Mesodermal cell (in vitro differentiated cells): Measurements from ENCODE around the gene TTC28.

Experiments used
- H3K27ac ChIP-seq: 2 replicates; pipeline ENCODE4 v1.7.0; 2013; ENCODE audit warnings: mild to moderate bottlenecking, low read depth, low read length, moderate library complexity; ENCODE audit not compliant: severe bottlenecking
- H3K36me3 ChIP-seq: 2 replicates; pipeline ENCODE4 v1.7.1; 2013; ENCODE audit warnings: mild to moderate bottlenecking, low read length, moderate library complexity; ENCODE audit not compliant: control insufficient read depth, insufficient read depth
- H3K4me1 ChIP-seq: one replicate; pipeline ENCODE4 v1.7.1; 2013; ENCODE audit warnings: mild to moderate bottlenecking, low read length; ENCODE audit not compliant: insufficient read depth, control insufficient read depth, poor library complexity, severe bottlenecking
- H3K4me3 ChIP-seq: 2 replicates; pipeline ENCODE4 v1.7.0; 2013; ENCODE audit warnings: low read length, control low read depth, mild to moderate bottlenecking; ENCODE audit not compliant: insufficient read depth, poor library complexity, severe bottlenecking; ENCODE audit errors: extremely low read depth
- H3K9me3 ChIP-seq: 2 replicates; pipeline ENCODE4 v1.7.1; 2013; ENCODE audit warnings: mild to moderate bottlenecking, low read length, moderate library complexity; ENCODE audit not compliant: control insufficient read depth
- WGBS, 2 experiments: methylation state at CpG; one replicate each; pipeline ENCODE4 v1.1.5; 2013; ENCODE audit warnings: missing lambda C conversion rate in 2 of 2; ENCODE audit not compliant: insufficient coverage in 2 of 2; 5-methylcytosine and 5-hydroxymethylcytosine counted together

Gene TTC28

GRCh38 chr22:28442264-28442710, 237.4 kb downstream of the TTC28 start:
- 1 to 4% methylated on average over 17 to 19 of the region's 23 CpGs for WGBS, 2 experiments
- Histone ChIP-seq H3K4me3 (peak overlapping the region; percentile 53), H3K36me3 (no peaks in the 10 kb centered on the region), H3K9me3 (no peaks in the 10 kb centered on the region), H3K27ac (peak overlapping the region; percentile 77), H3K4me1 (no peaks in the 10 kb centered on the region)

GRCh38 chr22:28441720-28442263, 237.8 kb downstream of the TTC28 start:
- 29 to 32% methylated on average over 13 to 14 of the region's 16 CpGs for WGBS, 2 experiments
- peak overlapping the region; percentile 53 for H3K4me3 ChIP-seq
- H3K4me1 ChIP-seq = no peaks in the 10 kb centered on the region
- H3K9me3 ChIP-seq = no peaks in the 10 kb centered on the region
- peak overlapping the region; percentile 34 for H3K27ac ChIP-seq
- H3K36me3 ChIP-seq = no peaks in the 10 kb centered on the region

GRCh38 chr22:28440592-28441390, 238.8 kb downstream of the TTC28 start:
- H3K4me3 ChIP-seq = no peak overlapping the region
- no peaks in the 10 kb centered on the region for H3K36me3 ChIP-seq
- H3K9me3 ChIP-seq = no peaks in the 10 kb centered on the region
- WGBS, 2 experiments = 100% methylated on average over 1 to 2 of the region's 4 CpGs
- no peak overlapping the region for H3K27ac ChIP-seq
- H3K4me1 ChIP-seq = no peaks in the 10 kb centered on the region

GRCh38 chr22:28438183-28438768, 241.4 kb downstream of the TTC28 start:
- Histone ChIP-seq H3K9me3 (no peaks in the 10 kb centered on the region), H3K4me3 (no peak overlapping the region), H3K27ac (no peak overlapping the region), H3K4me1 (no peaks in the 10 kb centered on the region), H3K36me3 (no peaks in the 10 kb centered on the region)
- no CpG with 5 or more reads among the region's 1 CpG for WGBS, 2 experiments

- WGBS, 2 experiments = 100% methylated on average over 1 of the region's 3 CpGs; no CpG with 5 or more reads in 1 of the 2 experiments
- no peak overlapping the region for H3K4me3 ChIP-seq
These were observed 243.7 kb downstream of the TTC28 start for GRCh38 chr22:28435982-28436381.

GRCh38 chr22:28435140-28435768, 244.4 kb downstream of the TTC28 start:
- H3K9me3 ChIP-seq = no peaks in the 10 kb centered on the region
- H3K4me1 ChIP-seq = no peaks in the 10 kb centered on the region
- H3K4me3 ChIP-seq = no peak overlapping the region
- no peaks in the 10 kb centered on the region for H3K36me3 ChIP-seq
- H3K27ac ChIP-seq = no peak overlapping the region
- 91 to 95% methylated on average over 2 of the region's 2 CpGs for WGBS, 2 experiments

More at GRCh38 chr22:28435982-28436381, 243.7 kb downstream of the TTC28 start:
- H3K9me3 ChIP-seq = no peaks in the 10 kb centered on the region
- no peaks in the 10 kb centered on the region for H3K4me1 ChIP-seq
- no peaks in the 10 kb centered on the region for H3K36me3 ChIP-seq
- no peak overlapping the region for H3K27ac ChIP-seq

- Histone ChIP-seq H3K4me1 (peaks cover 12% of the 10 kb centered on the region), H3K27ac (no peak overlapping the region), H3K9me3 (no peaks in the 10 kb centered on the region), H3K36me3 (no peaks in the 10 kb centered on the region), H3K4me3 (no peak overlapping the region)
- 73 to 81% methylated on average over 2 of the region's 2 CpGs for WGBS, 2 experiments
These were observed 249.1 kb downstream of the TTC28 start for GRCh38 chr22:28430466-28431025.

GRCh38 chr22:28429711-28430110, 249.9 kb downstream of the TTC28 start:
- H3K9me3 ChIP-seq = no peaks in the 10 kb centered on the region
- peaks cover 12% of the 10 kb centered on the region for H3K4me1 ChIP-seq
- no peaks in the 10 kb centered on the region for H3K36me3 ChIP-seq
- H3K27ac ChIP-seq = no peak overlapping the region
- no peak overlapping the region for H3K4me3 ChIP-seq

GRCh38 chr22:28428271-28428670, 251.4 kb downstream of the TTC28 start:
- Histone ChIP-seq H3K36me3 (no peaks in the 10 kb centered on the region), H3K27ac (no peak overlapping the region), H3K4me3 (no peak overlapping the region), H3K9me3 (no peaks in the 10 kb centered on the region), H3K4me1 (peaks cover 12% of the 10 kb centered on the region)
- no CpG with 5 or more reads among the region's 1 CpG for WGBS, 2 experiments

- H3K9me3 ChIP-seq = no peaks in the 10 kb centered on the region
- no peak overlapping the region for H3K4me3 ChIP-seq
- WGBS, 2 experiments = 67 to 76% methylated on average over 2 of the region's 3 CpGs
- no peaks in the 10 kb centered on the region for H3K36me3 ChIP-seq
- peaks cover 12% of the 10 kb centered on the region for H3K4me1 ChIP-seq
- H3K27ac ChIP-seq = peak overlapping the region; percentile 64
These were observed 253.1 kb downstream of the TTC28 start for GRCh38 chr22:28426346-28427132.
